ENCODE measurements around the gene ATP1B3. TPM values are rescaled to one million over a fixed set of nuclear protein-coding genes. Genes with fewer than 3 reads are reported as not detected.

The ATP1B3 gene
- total and polyA plus RNA-seq, 12 donors, result 21.7 to 118 (median 39.5) TPM

DNA sequence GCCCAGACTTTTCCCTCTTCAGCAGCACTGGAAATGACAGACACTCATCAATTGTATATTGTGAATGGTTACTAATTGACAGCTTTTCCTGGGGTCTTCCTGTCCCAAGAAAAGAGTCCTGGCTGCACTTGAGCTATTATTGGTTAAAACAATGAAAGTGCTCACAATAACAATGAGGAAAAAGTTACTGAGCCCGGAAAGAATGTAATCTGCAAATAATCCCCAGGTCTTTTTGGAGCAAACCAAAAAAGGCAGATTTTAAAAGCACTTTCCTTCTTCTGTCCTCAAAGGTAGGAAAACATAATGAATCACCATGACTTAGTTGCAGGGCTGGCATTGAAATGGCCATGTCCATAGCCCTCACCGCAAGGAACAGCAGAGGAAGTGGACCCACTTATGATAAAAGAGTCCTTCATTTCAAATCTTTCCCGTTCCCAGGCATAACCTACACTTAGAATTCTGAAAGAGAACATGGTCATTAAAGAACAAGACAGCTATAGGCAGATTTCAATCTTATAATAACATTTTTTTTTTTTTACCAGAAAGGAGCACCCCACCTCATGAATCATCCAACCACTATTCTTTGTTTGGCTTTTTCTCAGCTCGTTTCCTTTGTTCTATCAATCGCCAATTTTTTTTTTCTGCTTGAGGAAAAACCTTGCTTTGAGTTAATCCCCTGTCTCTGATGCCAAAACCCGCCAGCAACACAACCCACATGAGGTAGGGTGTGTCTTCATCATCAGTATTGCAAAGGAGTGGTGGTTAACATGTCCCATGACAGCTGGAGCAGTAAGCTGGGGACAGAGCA is 35.5 kb upstream of the ATP1B3 start:
- TF ChIP-seq, protein P1, sequence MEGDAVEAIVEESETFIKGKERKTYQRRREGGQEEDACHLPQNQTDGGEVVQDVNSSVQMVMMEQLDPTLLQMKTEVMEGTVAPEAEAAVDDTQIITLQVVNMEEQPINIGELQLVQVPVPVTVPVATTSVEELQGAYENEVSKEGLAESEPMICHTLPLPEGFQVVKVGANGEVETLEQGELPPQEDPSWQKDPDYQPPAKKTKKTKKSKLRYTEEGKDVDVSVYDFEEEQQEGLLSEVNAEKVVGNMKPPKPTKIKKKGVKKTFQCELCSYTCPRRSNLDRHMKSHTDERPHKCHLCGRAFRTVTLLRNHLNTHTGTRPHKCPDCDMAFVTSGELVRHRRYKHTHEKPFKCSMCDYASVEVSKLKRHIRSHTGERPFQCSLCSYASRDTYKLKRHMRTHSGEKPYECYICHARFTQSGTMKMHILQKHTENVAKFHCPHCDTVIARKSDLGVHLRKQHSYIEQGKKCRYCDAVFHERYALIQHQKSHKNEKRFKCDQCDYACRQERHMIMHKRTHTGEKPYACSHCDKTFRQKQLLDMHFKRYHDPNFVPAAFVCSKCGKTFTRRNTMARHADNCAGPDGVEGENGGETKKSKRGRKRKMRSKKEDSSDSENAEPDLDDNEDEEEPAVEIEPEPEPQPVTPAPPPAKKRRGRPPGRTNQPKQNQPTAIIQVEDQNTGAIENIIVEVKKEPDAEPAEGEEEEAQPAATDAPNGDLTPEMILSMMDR (IDR thresholded peaks at IDR 0.05), result no peak
- H3K27ac ChIP-seq, result peak overlapping the region in 9 of 10 donors; percentile 3 to 84 (median 54)
- 51 to 60% methylated on average over 6 of the region's 6 CpGs for WGBS, 2 donors
- intact Hi-C loops (cut with DNase I), result loop anchor here in 1 of 10 donors (1.0 kb wide), 1 partner anchor 35 kb away; the partner anchor contains the start of gene ATP1B3
- H3K27me3 ChIP-seq, result no peaks in the 10 kb centered on the region
- no peaks in the 10 kb centered on the region for H3K9me3 ChIP-seq
- H3K4me3 ChIP-seq, result no peak overlapping the region
- peaks cover 0 to 11% (median 4%) of the 10 kb centered on the region in 9 donors for H3K4me1 ChIP-seq
- H3K36me3 ChIP-seq, result no peaks in the 10 kb centered on the region
- peak in 6 of 8 donors; percentile 34 to 82 (median 74) for ATAC-seq
- no peak for DNase-seq

DNA sequence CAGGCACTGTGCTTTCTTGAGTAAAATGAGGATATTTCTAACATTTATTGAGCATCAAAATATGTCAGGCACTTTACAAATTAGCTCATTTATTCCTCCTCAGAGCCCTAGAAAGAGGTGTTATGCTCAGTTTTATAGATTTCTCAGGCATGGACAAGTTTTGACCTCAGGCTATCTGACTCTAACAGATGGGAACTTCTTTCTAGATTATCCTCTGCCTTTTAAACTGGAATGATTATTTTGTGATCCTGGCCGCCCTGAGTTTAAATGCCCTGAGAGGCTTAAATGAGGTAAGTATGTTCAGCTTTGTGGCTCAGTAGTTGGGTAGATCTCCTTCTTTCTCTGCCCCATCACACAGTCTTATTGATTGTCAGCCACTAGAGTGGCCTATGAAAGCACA is 32.3 kb upstream of the ATP1B3 start:
- Histone ChIP-seq H3K4me1 (peaks cover 0 to 11% (median 4%) of the 10 kb centered on the region in 9 donors), H3K4me3 (no peak overlapping the region), H3K9me3 (no peaks in the 10 kb centered on the region), H3K36me3 (no peaks in the 10 kb centered on the region), H3K27me3 (no peaks in the 10 kb centered on the region), H3K27ac (no peak overlapping the region)
- ATAC-seq (no peak), DNase-seq (no peak)
- intact Hi-C loops (cut with DNase I), result no loop called here
- 95 to 96% methylated on average over 1 of the region's 1 CpG for WGBS, 2 donors
- TF ChIP-seq, protein P1 (IDR thresholded peaks at IDR 0.05), result no peak

GRCh38 chr3:141844812-141845211 is 31.6 kb upstream of the ATP1B3 start:
- DNase-seq, result no peak
- Histone ChIP-seq H3K27ac (no peak overlapping the region), H3K4me3 (no peak overlapping the region), H3K27me3 (no peaks in the 10 kb centered on the region), H3K4me1 (peaks cover 0 to 14% (median 4%) of the 10 kb centered on the region in 9 donors), H3K9me3 (no peaks in the 10 kb centered on the region), H3K36me3 (no peaks in the 10 kb centered on the region)
- intact Hi-C loops (cut with DNase I), result no loop called here
- ATAC-seq, result no peak
- WGBS, 2 donors, result 97 to 98% methylated on average over 2 of the region's 2 CpGs
- TF ChIP-seq, protein P1 (IDR thresholded peaks at IDR 0.05), result no peak

- peak overlapping the region in 1 of 10 donors; percentile 6 for H3K27ac ChIP-seq
- no peak for DNase-seq
- H3K27me3 ChIP-seq, result no peaks in the 10 kb centered on the region
- intact Hi-C loops (cut with DNase I), result no loop called here
- no peak overlapping the region for H3K4me3 ChIP-seq
- 86 to 87% methylated on average over 5 of the region's 5 CpGs for WGBS, 2 donors
- TF ChIP-seq, protein P1 (IDR thresholded peaks at IDR 0.05), result peak in 1 of 9 donors; percentile 4
- ATAC-seq, result no peak
- H3K36me3 ChIP-seq, result no peaks in the 10 kb centered on the region
- no peaks in the 10 kb centered on the region for H3K9me3 ChIP-seq
- peaks cover 0 to 19% (median 4%) of the 10 kb centered on the region in 9 donors for H3K4me1 ChIP-seq
These were observed 30.9 kb upstream of the ATP1B3 start for GRCh38 chr3:141845407-141846049.

Measured in heart right ventricle (tissue), 16 donors.